ENCODE data around the gene ADISSP. TPM values are rescaled to one million over a fixed set of nuclear protein-coding genes. Genes with fewer than 3 reads are reported as not detected.

ADISSP gene
- total and polyA plus RNA-seq, 2 of the 13 experiments (the other 11 are each of a cell fraction or from before 2014, with no cell fraction given): 38.3 to 90.6 TPM

- TF ChIP-seq ZNF280B (CRISPR knock-in tag; IDR thresholded peaks at IDR 0.05; ENCODE audit: borderline replicate concordance) (peak; percentile 45; the same call in 1 of the 2 replicates), ZNF326 (CRISPR knock-in tag; IDR thresholded peaks at IDR 0.05; ENCODE audit: borderline replicate concordance) (no peak), ELK4 (CRISPR knock-in tag; IDR thresholded peaks at IDR 0.05; ENCODE audit: borderline replicate concordance) (no peak), ZFP36L1 (CRISPR knock-in tag; IDR thresholded peaks at IDR 0.05) (no peak), HOXA3 (CRISPR knock-in tag; IDR thresholded peaks at IDR 0.05) (peak; percentile 83; the same call in 1 of the 2 replicates), SIN3B (IDR thresholded peaks at IDR 0.05; ENCODE audit: low read length) (0 out of 2 replicates have a peak, but pooled peaks have one; percentile 44), PHB2 (IDR thresholded peaks at IDR 0.05; ENCODE audit: partially characterized antibody) (no peak), DDIT3 (CRISPR knock-in tag; IDR thresholded peaks at IDR 0.05) (no peak), TRIM22 (IDR thresholded peaks at IDR 0.05) (no peak), ZSCAN29 (CRISPR knock-in tag; conservative IDR thresholded peaks at IDR 0.05) (no peak), ZFP62 (CRISPR knock-in tag; IDR thresholded peaks at IDR 0.05) (0 out of 2 replicates have a peak, but pooled peaks have one; percentile 59), ZNF546 (CRISPR knock-in tag; conservative IDR thresholded peaks at IDR 0.05) (no peak), ZNF296 (CRISPR knock-in tag; conservative IDR thresholded peaks at IDR 0.05) (no peak), CCDC6 (CRISPR knock-in tag; IDR thresholded peaks at IDR 0.05) (no peak; the same call in 1 of the 2 replicates), E2F5 (CRISPR knock-in tag; conservative IDR thresholded peaks at IDR 0.05) (no peak), ZNF354B (CRISPR knock-in tag; IDR thresholded peaks at IDR 0.05) (no peak), SSRP1 (CRISPR knock-in tag; IDR thresholded peaks at IDR 0.05) (peak; percentile 81; the same call in 1 of the 2 replicates), ZNF337 (CRISPR knock-in tag; IDR thresholded peaks at IDR 0.05; ENCODE audit: borderline replicate concordance, low read depth) (no peak), ESRRA (CRISPR knock-in tag; IDR thresholded peaks at IDR 0.05; ENCODE audit: low read depth) (peak; percentile 47; the same call in 1 of the 2 replicates), ZNF619 (CRISPR knock-in tag; IDR thresholded peaks at IDR 0.05) (no peak), AGO1 (IDR thresholded peaks at IDR 0.05; ENCODE audit: low read depth, low read length, poor library complexity, severe bottlenecking) (peak; percentile 94), ZBTB20 (CRISPR knock-in tag; IDR thresholded peaks at IDR 0.05; ENCODE audit: borderline replicate concordance, low read depth) (no peak), ZNF580 (CRISPR knock-in tag; IDR thresholded peaks at IDR 0.05; ENCODE audit: borderline replicate concordance, low read depth) (peak; percentile 71; the same call in 1 of the 2 replicates), MYC (CRISPR knock-in tag; IDR thresholded peaks at IDR 0.05; ENCODE audit: borderline replicate concordance) (no peak; the same call in 1 of the 2 replicates), ZNF367 (CRISPR knock-in tag; IDR thresholded peaks at IDR 0.05; ENCODE audit: borderline replicate concordance) (no peak)
Observed at GRCh38 chr20:3781153-3781910, 13.8 kb upstream of the ADISSP start, which contains the start of gene SPEF1 (continued).

Data from HepG2 (cell line).